Esophagus squamous epithelium (tissue), 5 donors: Measurements from ENCODE around the gene FTH1. TPM values are rescaled to one million over a fixed set of nuclear protein-coding genes. Genes with fewer than 3 reads are reported as not detected.
A peak's percentile ranks its signal among the peaks of the same experiment; 100 is the strongest.

Source experiments
- DNase-seq: peaks from one replicate; lab custom pipeline; 2025; lab: John Stamatoyannopoulos, UW
- H3K27ac ChIP-seq, 4 donors: fragments of 200-600 bp; sonication (generic); one replicate each; pipeline ENCODE4 v1.5.1; 2016 to 2019; ENCODE audit warnings: mild to moderate bottlenecking in 1 of 4
- H3K27me3 ChIP-seq, 4 donors: fragments of 200-600 bp; sonication (generic); 1 replicate in 3 of 4; 2 replicates in 1 of 4; pipeline versions ENCODE4 v1.5.1 to v1.6.0; 2017 to 2021; ENCODE audit warnings: antibody characterized with exemption in 1 of 4
- H3K36me3 ChIP-seq, 3 donors: fragments of 200-600 bp; sonication (generic); one replicate each; pipeline ENCODE4 v1.5.1; 2016 to 2019
- H3K4me1 ChIP-seq, 3 donors: fragments of 200-600 bp; sonication (generic); one replicate each; pipeline ENCODE4 v1.5.1; 2017 to 2019
- H3K4me3 ChIP-seq, 4 donors: fragments of 200-600 bp; sonication (generic); 1 replicate in 3 of 4; 2 replicates in 1 of 4; pipeline ENCODE4 v1.5.1; 2016 to 2019; ENCODE audit warnings: mild to moderate bottlenecking in 2 of 4, moderate library complexity in 1 of 4
- H3K9me3 ChIP-seq, 3 donors: fragments of 200-600 bp; sonication (generic); one replicate each; pipeline ENCODE4 v1.5.1; 2016 to 2019
- POLR2A ChIP-seq, 4 donors: fragments of 450-650 bp; IDR thresholded peaks; one replicate each; pipeline ENCODE4 v1.6.1; 2017; ENCODE audit warnings: antibody characterized with exemption in 4 of 4, mild to moderate bottlenecking in 4 of 4, moderate library complexity in 3 of 4
- WGBS, 2 donors: methylation state at CpG; one replicate each; pipeline ENCODE4 v1.1.5; 2018; 5-methylcytosine and 5-hydroxymethylcytosine counted together
- intact Hi-C: fragments of 100-400 bp; cut with DNase I; formaldehyde crosslinking; loops from one replicate; pipeline ENCODE4 v1.15.0; 2022
- total RNA-seq, 4 donors: library from RNA; depleted of rRNA; stranded (reverse); fragments of >200 nt; gene quantifications; one replicate each; pipeline ENCODE4 v1.1.0, GENCODE V29; 2016
- TF ChIP-seq, protein P1 (sequence below), 6 experiments: fragments of 450-650 bp in 4 of 6; fragments of 200-600 bp in 2 of 6; sonication (generic) in 2 of 6; IDR thresholded peaks; one replicate each; pipeline ENCODE4 v1.5.1; 2016 to 2019; ENCODE audit warnings: antibody characterized with exemption in 6 of 6, mild to moderate bottlenecking in 4 of 6, moderate library complexity in 4 of 6
- donor health status: DM: yes; HTN: yes; CAD: no.

Gene FTH1
- total RNA-seq, 4 donors from 2014 or later, result 716 to 1,904 (median 760) TPM

DNA sequence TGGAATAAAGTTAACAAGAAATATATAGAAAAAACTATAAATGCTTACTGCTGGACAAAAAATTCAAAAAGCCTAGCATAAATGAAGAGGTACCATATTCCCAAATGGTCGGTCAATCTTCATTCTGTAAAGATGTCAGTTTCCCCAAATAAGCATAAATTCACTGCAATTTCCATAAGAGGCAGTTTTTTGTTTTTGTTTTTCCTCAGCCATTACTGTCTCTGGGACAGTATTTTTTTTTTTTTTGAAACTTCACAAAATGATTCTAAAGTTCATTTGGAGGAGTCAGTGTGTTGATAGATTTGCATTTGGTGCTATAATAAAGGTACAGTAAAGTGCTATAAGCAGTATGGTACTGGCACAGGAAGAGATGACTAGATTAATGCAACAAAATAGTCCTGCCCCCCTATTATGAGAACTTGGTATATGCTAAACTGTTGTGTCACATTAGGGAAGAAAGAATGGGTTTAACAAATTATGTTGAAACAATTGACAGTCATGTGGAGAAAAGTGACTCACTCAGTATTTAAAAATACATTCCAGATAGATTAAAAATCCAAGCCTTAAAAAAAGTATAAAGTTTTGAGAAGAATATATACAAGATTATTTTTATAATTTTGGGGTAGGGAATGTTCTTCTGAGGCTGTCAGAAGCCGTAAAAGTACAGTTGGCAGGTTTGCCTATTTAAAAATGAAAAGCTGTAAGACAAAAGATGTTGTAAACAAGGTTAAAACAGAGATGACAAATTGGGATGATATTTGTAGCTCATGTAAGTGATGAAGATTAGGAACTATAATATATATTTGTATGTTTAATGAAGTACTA lies 2.6 kb upstream of the FTH1 start:
- H3K36me3 ChIP-seq, result peaks cover 2 to 8% (median 7%) of the 10 kb centered on the region in 3 donors
- H3K4me1 ChIP-seq, result peaks cover 40 to 89% (median 61%) of the 10 kb centered on the region in 3 donors
- TF ChIP-seq, protein P1, sequence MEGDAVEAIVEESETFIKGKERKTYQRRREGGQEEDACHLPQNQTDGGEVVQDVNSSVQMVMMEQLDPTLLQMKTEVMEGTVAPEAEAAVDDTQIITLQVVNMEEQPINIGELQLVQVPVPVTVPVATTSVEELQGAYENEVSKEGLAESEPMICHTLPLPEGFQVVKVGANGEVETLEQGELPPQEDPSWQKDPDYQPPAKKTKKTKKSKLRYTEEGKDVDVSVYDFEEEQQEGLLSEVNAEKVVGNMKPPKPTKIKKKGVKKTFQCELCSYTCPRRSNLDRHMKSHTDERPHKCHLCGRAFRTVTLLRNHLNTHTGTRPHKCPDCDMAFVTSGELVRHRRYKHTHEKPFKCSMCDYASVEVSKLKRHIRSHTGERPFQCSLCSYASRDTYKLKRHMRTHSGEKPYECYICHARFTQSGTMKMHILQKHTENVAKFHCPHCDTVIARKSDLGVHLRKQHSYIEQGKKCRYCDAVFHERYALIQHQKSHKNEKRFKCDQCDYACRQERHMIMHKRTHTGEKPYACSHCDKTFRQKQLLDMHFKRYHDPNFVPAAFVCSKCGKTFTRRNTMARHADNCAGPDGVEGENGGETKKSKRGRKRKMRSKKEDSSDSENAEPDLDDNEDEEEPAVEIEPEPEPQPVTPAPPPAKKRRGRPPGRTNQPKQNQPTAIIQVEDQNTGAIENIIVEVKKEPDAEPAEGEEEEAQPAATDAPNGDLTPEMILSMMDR (IDR thresholded peaks at IDR 0.05), result no peak
- peak in 1 of 4 donors; percentile 23 for TF ChIP-seq POLR2A (IDR thresholded peaks at IDR 0.05)
- peak overlapping the region; percentile 81 to 98 (median 96) for H3K27ac ChIP-seq
- no peaks in the 10 kb centered on the region for H3K27me3 ChIP-seq
- intact Hi-C loops, result loop anchor here (10.0 kb wide), 1 partner anchor 55 kb away; no protein-coding TSS in a partner anchor
- peak overlapping the region in 2 of 4 donors; percentile 12 to 63 for H3K4me3 ChIP-seq
- DNase-seq, result no peak
- 69 to 73% methylated on average over 2 of the region's 2 CpGs for WGBS, 2 donors
- no peaks in the 10 kb centered on the region for H3K9me3 ChIP-seq

DNA sequence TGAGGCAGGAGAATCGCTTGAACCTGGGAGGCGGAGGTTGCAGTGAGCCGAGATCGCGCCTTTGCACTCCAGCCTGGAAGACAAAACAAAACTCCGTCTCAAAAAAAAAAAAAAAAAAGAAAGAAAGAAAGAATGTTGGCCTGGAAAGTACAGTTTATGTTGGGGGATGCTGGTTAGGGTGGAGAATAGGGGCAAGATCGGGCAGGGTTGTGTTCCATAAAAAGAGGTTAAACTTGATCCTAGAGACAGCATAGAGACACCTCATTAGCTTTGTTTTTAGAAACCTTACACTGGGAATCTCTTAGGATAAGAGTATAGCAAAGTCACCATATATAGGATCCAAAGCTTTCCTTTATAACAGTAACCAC lies 1.9 kb upstream of the FTH1 start:
- Histone ChIP-seq H3K4me3 (peak overlapping the region in 3 of 4 donors; percentile 63 to 94 (median 78)), H3K9me3 (no peaks in the 10 kb centered on the region), H3K4me1 (peaks cover 43 to 89% (median 62%) of the 10 kb centered on the region in 3 donors), H3K27ac (peak overlapping the region; percentile 94 to 99 (median 98)), H3K27me3 (no peaks in the 10 kb centered on the region), H3K36me3 (peaks cover 9 to 15% (median 13%) of the 10 kb centered on the region in 3 donors)
- TF ChIP-seq, protein P1 (IDR thresholded peaks at IDR 0.05), result no peak
- TF ChIP-seq POLR2A (IDR thresholded peaks at IDR 0.05), result no peak
- WGBS, 2 donors, result 27 to 48% methylated on average over 7 of the region's 7 CpGs
- DNase-seq, result no peak
- intact Hi-C loops, result no loop called here

DNA sequence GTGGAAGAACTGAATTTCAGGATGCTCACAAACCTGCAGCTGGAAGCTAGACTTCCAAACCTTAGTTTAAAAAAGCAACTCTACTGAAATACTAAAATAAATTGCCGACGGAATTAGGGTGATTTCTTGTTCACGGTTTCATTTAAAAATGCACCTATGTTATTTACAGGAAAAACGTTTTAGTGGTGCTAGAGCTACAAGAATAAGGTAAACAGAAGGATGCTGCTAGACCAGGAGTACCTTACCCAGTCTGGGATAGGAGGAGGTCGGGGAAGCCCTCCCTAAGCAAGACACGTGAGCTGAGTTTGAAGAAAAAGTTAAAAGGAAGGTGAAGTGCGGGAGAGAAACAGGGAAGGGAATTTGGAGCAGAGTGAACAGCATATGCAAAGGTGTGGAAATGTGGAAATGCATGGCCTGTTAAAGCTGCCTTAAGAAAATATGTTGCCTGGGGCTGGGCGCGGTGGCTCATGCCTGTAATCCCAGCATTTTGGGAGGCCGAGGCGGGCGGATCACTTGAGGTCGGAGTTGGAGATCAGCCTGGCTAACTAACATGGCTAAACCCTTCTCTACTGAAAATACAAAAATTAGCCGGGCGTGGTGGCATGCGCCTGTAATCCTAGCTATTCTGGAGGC lies 1.4 kb upstream of the FTH1 start:
- no peak for DNase-seq
- TF ChIP-seq POLR2A (IDR thresholded peaks at IDR 0.05), result no peak
- TF ChIP-seq, protein P1 (IDR thresholded peaks at IDR 0.05), result no peak
- Histone ChIP-seq H3K9me3 (no peaks in the 10 kb centered on the region), H3K4me3 (peak overlapping the region in 3 of 4 donors; percentile 63 to 94 (median 78)), H3K27me3 (no peaks in the 10 kb centered on the region), H3K36me3 (peaks cover 14 to 20% (median 18%) of the 10 kb centered on the region in 3 donors), H3K4me1 (peaks cover 41 to 89% (median 64%) of the 10 kb centered on the region in 3 donors), H3K27ac (peak overlapping the region; percentile 94 to 99 (median 98))
- 44 to 52% methylated on average over 16 of the region's 16 CpGs for WGBS, 2 donors
- intact Hi-C loops, result no loop called here

DNA sequence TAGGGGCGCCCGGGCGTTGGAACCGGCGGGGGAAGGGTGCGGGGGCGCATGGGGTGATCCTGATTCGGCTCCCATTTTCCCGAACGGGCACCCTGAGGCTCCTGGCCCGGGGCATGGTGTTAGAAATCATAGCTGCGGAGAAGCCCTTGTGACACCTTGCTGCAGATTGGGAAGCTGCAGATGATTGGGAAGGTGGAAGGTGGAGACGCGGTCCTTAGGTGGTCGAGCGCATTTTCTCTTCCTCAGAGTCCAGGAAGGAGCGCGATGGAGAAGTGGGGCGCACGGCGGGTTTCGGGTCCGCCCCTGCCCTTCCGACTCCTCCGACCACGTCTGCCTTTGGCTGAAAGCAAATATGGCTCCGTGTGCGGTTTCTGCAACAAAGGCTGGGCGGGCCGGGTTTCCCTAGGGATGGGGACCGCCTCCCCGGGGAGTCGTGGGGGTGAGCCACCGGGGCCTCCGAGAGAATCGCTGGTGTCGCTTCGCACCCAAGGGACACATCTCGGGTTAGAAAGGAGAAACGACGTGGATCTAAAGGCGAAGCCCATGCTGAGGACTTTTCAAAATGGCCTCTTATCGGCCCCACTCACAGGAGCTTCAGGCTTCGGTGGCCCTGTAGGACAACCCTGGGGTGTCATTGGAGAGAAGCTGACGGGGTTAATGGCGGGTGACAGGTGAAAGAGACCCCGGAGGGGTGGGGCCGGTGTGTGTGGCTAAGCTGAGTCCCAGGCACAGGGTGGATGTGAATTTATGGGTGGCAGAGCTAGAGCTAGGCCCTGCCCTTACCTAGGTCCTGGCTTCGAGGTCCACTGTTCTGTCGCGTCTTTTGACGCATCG lies 707 bp upstream of the FTH1 start:
- H3K4me1 ChIP-seq, result peaks cover 34 to 89% (median 64%) of the 10 kb centered on the region in 3 donors
- H3K27ac ChIP-seq, result peak overlapping the region; percentile 94 to 99 (median 98)
- no peaks in the 10 kb centered on the region for H3K9me3 ChIP-seq
- WGBS, 2 donors, result 15 to 19% methylated on average over 20 to 21 of the region's 53 CpGs
- no peak for DNase-seq
- H3K27me3 ChIP-seq, result no peaks in the 10 kb centered on the region
- TF ChIP-seq, protein P1 (IDR thresholded peaks at IDR 0.05), result no peak
- TF ChIP-seq POLR2A (IDR thresholded peaks at IDR 0.05), result no peak
- H3K36me3 ChIP-seq, result peaks cover 14 to 27% (median 24%) of the 10 kb centered on the region in 3 donors
- peak overlapping the region; percentile 63 to 94 (median 76) for H3K4me3 ChIP-seq
- intact Hi-C loops, result no loop called here
